Measurements from ENCODE around the gene ZACN.

The ZACN gene

DNA sequence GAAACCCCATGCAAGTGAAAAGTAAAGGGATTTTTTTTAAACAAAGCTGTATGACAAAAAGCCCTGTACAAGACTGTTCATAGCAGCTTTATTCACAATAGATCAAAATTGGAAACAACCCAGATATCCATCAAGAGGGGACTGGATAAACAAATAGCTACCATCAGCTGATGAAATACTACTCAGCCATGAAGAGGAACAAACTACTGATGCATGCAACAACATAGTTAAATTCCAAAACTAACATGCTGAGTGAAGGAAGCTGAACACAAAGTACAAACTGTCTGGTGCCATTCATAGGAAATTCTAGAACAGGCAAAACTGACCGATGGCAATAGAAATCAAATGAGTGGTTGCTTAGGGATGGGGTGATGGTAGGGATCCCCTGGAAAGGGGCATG is 46.9 kb downstream of the ZACN start:
- in situ Hi-C loops (cut with HindIII; ENCODE audit: low sequenced_read_pairs): no loop called here

DNA sequence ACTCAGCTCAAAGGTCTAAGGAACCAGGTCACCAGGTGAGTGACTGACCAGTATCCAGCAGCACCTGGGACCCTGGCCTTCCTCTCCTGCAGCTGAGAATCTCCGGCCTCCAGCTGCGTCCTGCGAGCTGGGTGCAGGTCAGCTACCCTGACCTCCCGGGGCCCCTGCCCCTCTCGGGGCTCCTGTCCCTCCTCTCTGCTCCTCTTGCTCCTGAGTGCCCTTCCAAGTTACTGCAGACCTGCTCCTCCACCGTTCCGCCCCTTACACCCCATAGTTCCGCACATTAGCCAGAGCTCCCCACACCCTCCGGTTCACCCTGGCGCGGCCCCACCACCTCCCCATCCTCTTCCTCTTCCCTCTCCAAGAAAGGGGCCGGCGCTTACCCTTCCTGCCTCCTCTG is 51.5 kb downstream of the ZACN start:
- in situ Hi-C loops (cut with HindIII; ENCODE audit: low sequenced_read_pairs): no loop called here

DNA sequence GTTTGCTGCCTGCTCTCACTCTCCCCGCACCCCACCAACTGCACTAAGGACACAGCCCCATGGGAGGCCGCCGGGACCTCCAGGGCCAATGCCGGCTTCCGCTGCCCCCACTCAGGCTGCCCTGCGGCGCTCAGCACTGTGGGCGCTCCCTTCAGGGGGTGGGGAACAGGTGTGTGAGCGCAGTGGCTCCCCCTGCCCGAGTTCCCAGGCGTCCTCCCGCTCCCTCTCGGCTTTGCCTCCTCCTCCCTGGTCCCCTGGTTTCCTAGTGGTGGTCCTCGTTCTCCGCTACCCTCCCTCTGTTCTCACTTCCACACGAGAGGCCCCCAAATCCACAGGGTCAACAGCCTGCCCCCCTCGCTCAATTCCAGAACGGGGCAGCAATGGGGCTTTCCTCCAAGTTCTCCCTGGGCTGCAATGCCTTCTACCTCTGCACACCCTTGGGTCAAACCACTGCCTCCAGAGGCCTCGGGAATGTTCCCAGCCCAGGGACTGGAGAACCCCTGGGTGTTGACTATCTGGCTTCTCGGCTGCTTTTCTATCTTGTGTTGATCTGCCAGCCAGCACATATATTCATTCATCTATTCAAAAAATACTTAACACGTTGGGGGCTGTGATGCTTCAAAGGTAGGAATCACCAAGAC is 52.2 kb downstream of the ZACN start:
- in situ Hi-C loops (cut with HindIII; ENCODE audit: low sequenced_read_pairs): no loop called here

DNA sequence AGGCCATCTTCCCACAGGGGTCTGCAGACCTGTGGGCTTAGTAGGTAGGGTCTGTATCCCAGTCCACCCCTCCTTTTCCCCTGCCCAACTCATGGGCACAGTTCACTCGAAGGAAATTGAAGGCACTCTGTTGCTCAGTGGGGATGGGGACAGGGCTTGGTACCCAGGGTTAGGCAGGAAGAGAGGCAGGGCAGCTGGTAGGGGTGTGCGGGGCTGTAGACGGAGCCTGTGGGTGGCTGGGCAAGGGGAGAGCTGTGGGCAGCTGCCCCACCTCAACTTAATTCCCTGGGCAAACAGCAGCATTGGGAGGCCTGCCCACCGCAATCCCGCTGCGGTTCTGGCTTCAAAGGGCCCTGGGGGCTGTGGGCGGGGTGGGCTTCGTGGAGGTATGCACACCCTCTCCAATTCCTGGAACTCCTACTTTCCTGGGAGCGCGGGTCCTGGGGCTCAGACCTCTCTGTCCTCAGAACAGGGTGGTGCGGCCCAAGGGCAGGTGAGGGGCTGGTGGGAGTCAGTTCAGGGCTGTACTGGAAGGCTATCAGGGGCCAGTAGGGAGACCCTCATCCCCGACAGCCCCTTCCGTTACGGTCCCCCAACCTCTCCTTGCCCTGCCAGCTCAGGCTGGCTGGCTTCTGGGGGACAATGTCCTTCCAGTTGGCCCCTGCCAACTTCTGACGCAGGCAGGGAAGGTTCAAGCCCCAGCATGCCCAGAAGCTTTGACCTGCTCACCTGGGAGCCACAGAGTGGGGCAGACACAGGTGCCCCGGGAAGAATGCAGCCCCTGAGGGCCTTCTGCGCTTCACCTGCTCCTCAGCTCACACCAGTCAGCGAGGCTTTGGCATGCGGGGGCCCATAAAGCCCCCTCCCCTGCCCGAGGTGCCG is 53.0 kb downstream of the ZACN start:
- in situ Hi-C loops (cut with HindIII; ENCODE audit: low sequenced_read_pairs): no loop called here
